H1 (cell line): ENCODE data around the gene TAF7. TPM values are rescaled to one million over a fixed set of nuclear protein-coding genes. Genes with fewer than 3 reads are reported as not detected.

ENCODE experiments used
- CTCF ChIA-PET: fragments of 300-600 bp; sonication (Branson Sonifier 250); formaldehyde crosslinking; loops from one replicate; lab custom pipeline; 2021; ENCODE audit not compliant: partially characterized antibody; lab: Charles Lee
- POLR2A ChIA-PET: fragments of 300-600 bp; sonication (Branson Sonifier 250); formaldehyde crosslinking; loops from one replicate; lab custom pipeline; 2021; ENCODE audit warnings: inconsistent platforms; ENCODE audit not compliant: partially characterized antibody; lab: Charles Lee
- DNase-seq, 2 experiments: peaks; one replicate each; pipeline versions ENCODE4 v3.0.0 to v3.0.0-alpha.2; 2010 to 2022; ENCODE audit warnings: low spot score in 2 of 2, low read depth in 1 of 2, mixed read lengths in 1 of 2
- FAIRE-seq: peaks from 2 replicates; lab custom pipeline; 2011; peaks lifted over from hg19 to GRCh38; lab: Jason Lieb, UNC
- H2AFZ ChIP-seq: 2 replicates; pipeline ENCODE4 v1.8.1; 2012; ENCODE audit warnings: low read length, inconsistent platforms
- H2AK5ac ChIP-seq: 2 replicates; pipeline ENCODE4 v1.6.1; 2013; ENCODE audit warnings: low read depth, low read length
- H2BK120ac ChIP-seq: replicated peaks from 2 replicates; pipeline ENCODE3; 2013; ENCODE audit warnings: low read depth, low read length, inconsistent platforms
- H2BK12ac ChIP-seq: 2 replicates; pipeline ENCODE4 v1.6.1; 2013; ENCODE audit warnings: low read depth, low read length
- H2BK15ac ChIP-seq: 2 replicates; pipeline ENCODE4 v1.6.1; 2013; ENCODE audit warnings: low read length
- H2BK20ac ChIP-seq: 2 replicates; pipeline ENCODE4 v1.6.1; 2013; ENCODE audit warnings: low read length
- H2BK5ac ChIP-seq: 2 replicates; pipeline ENCODE4 v1.6.1; 2013; ENCODE audit warnings: low read depth, low read length
- H3K14ac ChIP-seq: 2 replicates; pipeline ENCODE4 v1.6.1; 2013; ENCODE audit warnings: inconsistent platforms; ENCODE audit not compliant: insufficient read length
- H3K18ac ChIP-seq: 2 replicates; pipeline ENCODE4 v1.6.1; 2013; ENCODE audit warnings: low read length; ENCODE audit errors: extremely low read depth
- H3K23ac ChIP-seq: 2 replicates; pipeline ENCODE4 v1.6.1; 2013; ENCODE audit warnings: inconsistent platforms; ENCODE audit not compliant: insufficient read length
- H3K23me2 ChIP-seq: 2 replicates; pipeline ENCODE4 v1.6.1; 2013; ENCODE audit warnings: low read depth, low read length
- H3K27ac ChIP-seq: 2 replicates; pipeline ENCODE4 v1.6.1; 2011; ENCODE audit warnings: low read depth, low read length, inconsistent platforms
- H3K27me3 ChIP-seq, 4 experiments: replicated peaks in 1 of 4; 1 replicate in 1 of 4; 2 replicates in 3 of 4; pipeline versions ENCODE4 v1.6.1 to v1.8.1; 2011 to 2013; ENCODE audit warnings: low read length in 3 of 4, mild to moderate bottlenecking in 3 of 4, inconsistent platforms in 2 of 4, mixed read lengths in 2 of 4, moderate library complexity in 1 of 4; ENCODE audit not compliant: control insufficient read depth in 3 of 4, insufficient read depth in 3 of 4; ENCODE audit errors: extremely low read depth in 1 of 4
- H3K36me3 ChIP-seq, 4 experiments: 2 replicates each; pipeline versions ENCODE4 v1.6.1 to v1.8.1; 2011 to 2013; ENCODE audit warnings: mild to moderate bottlenecking in 4 of 4, low read length in 3 of 4, moderate library complexity in 2 of 4, control low read depth in 1 of 4, inconsistent platforms in 1 of 4; ENCODE audit not compliant: insufficient read depth in 4 of 4, control insufficient read depth in 2 of 4
- H3K4ac ChIP-seq: replicated peaks from 2 replicates; pipeline ENCODE3; 2013; ENCODE audit warnings: low read length, low read depth, mixed read lengths, inconsistent platforms; ENCODE audit not compliant: insufficient read length
- H3K4me1 ChIP-seq, 4 experiments: replicated peaks in 1 of 4; 1 replicate in 1 of 4; 2 replicates in 3 of 4; pipeline versions ENCODE4 v1.6.1 to v1.8.1; 2011 to 2013; ENCODE audit warnings: low read length in 3 of 4, inconsistent platforms in 2 of 4, mixed read lengths in 1 of 4; ENCODE audit not compliant: insufficient read depth in 4 of 4, control insufficient read depth in 3 of 4
- H3K4me2 ChIP-seq, 2 experiments: 2 replicates each; pipeline versions ENCODE4 v1.6.1 to v1.8.1; 2011 to 2013; ENCODE audit warnings: low read depth in 2 of 2, low read length in 2 of 2, control low read depth in 1 of 2, inconsistent platforms in 1 of 2, mild to moderate bottlenecking in 1 of 2; ENCODE audit not compliant: insufficient read depth in 1 of 2
- H3K4me3 ChIP-seq, 4 experiments: fragments of 200-600, 300-600 bp in 1 of 4; sonication (generic), shearing (Covaris generic), sonication (Bioruptor Twin) in 1 of 4; 2 replicates each; pipeline versions ENCODE4 v1.5.1 to v1.8.1; 2011 to 2016; ENCODE audit warnings: low read length in 4 of 4, low read depth in 3 of 4, control low read depth in 2 of 4, inconsistent platforms in 2 of 4, mild to moderate bottlenecking in 2 of 4, mixed read lengths in 1 of 4, moderate library complexity in 1 of 4; ENCODE audit not compliant: insufficient read depth in 2 of 4; ENCODE audit errors: extremely low read depth in 1 of 4
- H3K56ac ChIP-seq: replicated peaks from 2 replicates; pipeline ENCODE3; 2013; ENCODE audit warnings: low read depth, mild to moderate bottlenecking, mixed read lengths, low read length, inconsistent platforms; ENCODE audit not compliant: insufficient read length
- H3K79me1 ChIP-seq: 2 replicates; pipeline ENCODE4 v1.6.1; 2013; ENCODE audit warnings: low read depth, low read length, control low read depth
- H3K79me2 ChIP-seq, 2 experiments: 2 replicates each; pipeline versions ENCODE4 v1.6.1 to v1.8.1; 2012 to 2013; ENCODE audit warnings: low read length in 2 of 2, mild to moderate bottlenecking in 2 of 2, inconsistent platforms in 1 of 2; ENCODE audit not compliant: insufficient read depth in 2 of 2, control insufficient read depth in 1 of 2
- H3K9ac ChIP-seq, 4 experiments: replicated peaks in 1 of 4; 1 replicate in 1 of 4; 2 replicates in 3 of 4; pipeline versions ENCODE4 v1.6.1 to v1.8.1; 2011 to 2013; ENCODE audit warnings: low read depth in 3 of 4, low read length in 3 of 4, control low read depth in 2 of 4, mild to moderate bottlenecking in 2 of 4, moderate library complexity in 2 of 4, inconsistent platforms in 1 of 4; ENCODE audit errors: extremely low read depth in 1 of 4
- H3K9me3 ChIP-seq, 2 experiments: 2 replicates each; pipeline versions ENCODE4 v1.6.1 to v1.8.1; 2012 to 2013; ENCODE audit warnings: mild to moderate bottlenecking in 2 of 2, moderate library complexity in 2 of 2, control low read depth in 1 of 2, inconsistent platforms in 1 of 2, low read depth in 1 of 2, low read length in 1 of 2, mixed read lengths in 1 of 2; ENCODE audit not compliant: insufficient read depth in 2 of 2
- H4K20me1 ChIP-seq, 2 experiments: replicated peaks in 1 of 2; 2 replicates each; pipeline versions ENCODE3 to v1.8.1; 2011 to 2013; ENCODE audit warnings: inconsistent platforms in 2 of 2, low read length in 2 of 2, mild to moderate bottlenecking in 1 of 2; ENCODE audit not compliant: insufficient read depth in 2 of 2, control insufficient read depth in 1 of 2
- H4K5ac ChIP-seq: 2 replicates; pipeline ENCODE4 v1.6.1; 2013; ENCODE audit warnings: low read length, low read depth, mixed read lengths, inconsistent platforms; ENCODE audit not compliant: insufficient read length
- H4K8ac ChIP-seq: 2 replicates; pipeline ENCODE4 v1.8.0; 2013; ENCODE audit warnings: mild to moderate bottlenecking, moderate library complexity, low read length, inconsistent platforms; ENCODE audit not compliant: insufficient read depth; ENCODE audit errors: extremely low read depth
- H4K91ac ChIP-seq: replicated peaks from 2 replicates; pipeline ENCODE3; 2013; ENCODE audit warnings: low read length, mixed read lengths, inconsistent platforms; ENCODE audit not compliant: insufficient read length
- GTF2F1 ChIP-seq: IDR thresholded peaks from 2 replicates; pipeline ENCODE4 v1.6.1; 2012; ENCODE audit warnings: low read depth, low read length, improper control_type of control experiment, borderline replicate concordance
- HDAC2 ChIP-seq, 2 experiments: fragments of 300-600 bp in 1 of 2; sonication (generic) in 1 of 2; IDR thresholded peaks; 2 replicates each; pipeline ENCODE4 v1.6.1; 2011 to 2012; ENCODE audit warnings: low read depth in 2 of 2, low read length in 2 of 2, mild to moderate bottlenecking in 2 of 2, moderate library complexity in 2 of 2, borderline replicate concordance in 1 of 2, inconsistent platforms in 1 of 2
- MAX ChIP-seq: IDR thresholded peaks from 2 replicates; pipeline ENCODE4 v1.6.1; 2012; ENCODE audit warnings: inconsistent platforms
- NANOG ChIP-seq: IDR thresholded peaks from 2 replicates; pipeline ENCODE4 v1.6.1; 2011; ENCODE audit warnings: low read length, low read depth, mild to moderate bottlenecking, inconsistent platforms; ENCODE audit not compliant: insufficient read depth, poor library complexity, severe bottlenecking
- NRF1 ChIP-seq: IDR thresholded peaks from 2 replicates; pipeline ENCODE4 v1.6.1; 2011; ENCODE audit warnings: mild to moderate bottlenecking, low read depth, low read length, improper control_type of control experiment
- PHF8 ChIP-seq: fragments of 200-600 bp; sonication (generic); conservative IDR thresholded peaks from 2 replicates; pipeline ENCODE4 v1.7.1; 2012; ENCODE audit warnings: low read depth, mild to moderate bottlenecking, inconsistent platforms, low read length, moderate library complexity
- RBBP5 ChIP-seq: IDR thresholded peaks from 2 replicates; pipeline ENCODE4 v1.7.1; 2012; ENCODE audit warnings: low read depth, mild to moderate bottlenecking, inconsistent platforms, low read length, moderate library complexity, borderline replicate concordance
- RFX5 ChIP-seq: IDR thresholded peaks from 2 replicates; pipeline ENCODE4 v1.6.1; 2011; ENCODE audit warnings: low read depth, low read length, improper control_type of control experiment, borderline replicate concordance
- RNF2 ChIP-seq: fragments of 200-900, 300-1000 bp; sonication (generic); IDR thresholded peaks from 2 replicates; pipeline ENCODE4 v1.7.1; 2016; ENCODE audit warnings: borderline replicate concordance, low read depth, mild to moderate bottlenecking, antibody characterized with exemption, low read length; ENCODE audit not compliant: poor library complexity, severe bottlenecking; ENCODE audit errors: missing control alignments
- SAP30 ChIP-seq: fragments of 300-600 bp; sonication (generic); IDR thresholded peaks from 2 replicates; pipeline ENCODE4 v1.7.1; 2012; ENCODE audit warnings: low read length, moderate library complexity, mild to moderate bottlenecking, inconsistent platforms; ENCODE audit not compliant: insufficient read depth, insufficient replicate concordance
- TEAD4 ChIP-seq: IDR thresholded peaks from 2 replicates; pipeline ENCODE4 v1.6.1; 2012; ENCODE audit warnings: low read depth, low read length, inconsistent platforms, mixed read lengths
- WGBS, 2 experiments: shearing (Covaris generic) in 1 of 2; methylation state at CpG; one replicate each; pipeline versions ENCODE4 v1.1.6 to v1.1.7; 2013 to 2015; ENCODE audit warnings: low lambda C conversion rate in 2 of 2, mixed read lengths in 2 of 2, inconsistent platforms in 1 of 2, low coverage in 1 of 2, missing lambda C conversion rate in 1 of 2; ENCODE audit not compliant: insufficient replicate concordance in 2 of 2, insufficient coverage in 1 of 2, insufficient read length in 1 of 2; ENCODE audit errors: extremely low coverage in 1 of 2, missing lambda C conversion rate in 1 of 2; 5-methylcytosine and 5-hydroxymethylcytosine counted together
- polyA plus RNA-seq, 7 experiments: library from polyadenylated mRNA; depleted of rRNA in 3 of 7; stranded (reverse) in 5 of 7; unstranded in 2 of 7; fragments of >200 nt in 5 of 7; fragments of 200-250 nt in 2 of 7; gene quantifications; 1 replicate in 5 of 7; 2 replicates in 1 of 7; 4 replicates in 1 of 7; pipeline versions ENCODE4 v1.2.1 to v1.2.3, GENCODE V29; 2011 to 2013; ENCODE audit warnings: missing spikeins in 2 of 7, mixed read lengths in 2 of 7
- total RNA-seq: library from RNA; stranded (reverse); fragmentation: NEBNext Ultra II Directional; extraction: Animal tissue kit (Norgen Biotek cat#: 25700); gene quantifications from 2 replicates; pipeline ENCODE4 v1.2.1, GENCODE V29; 2021

Gene TAF7
- total and polyA plus RNA-seq, 2 of the 8 experiments (the other 6 are each of a cell fraction or from before 2014, with no cell fraction given) = 29.8 to 101 TPM

DNA sequence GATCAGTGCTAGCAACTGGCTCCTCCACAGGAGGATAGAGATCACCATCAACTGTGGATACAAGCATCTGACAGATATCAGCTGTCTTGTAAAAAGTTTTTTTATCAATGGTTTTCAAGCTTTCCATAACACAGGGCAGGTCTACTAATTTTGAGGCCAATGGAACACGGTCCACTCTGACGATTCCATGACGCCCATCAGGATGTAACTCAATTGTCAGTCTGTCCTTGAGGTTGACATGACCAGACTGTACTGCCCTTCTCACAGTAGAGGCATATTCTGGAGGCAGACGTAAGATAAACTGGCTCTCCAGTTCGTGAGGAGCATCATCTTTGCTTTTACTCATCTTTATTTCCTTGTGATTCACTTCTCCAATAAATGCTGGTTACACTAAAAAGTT is 885 bp downstream of the TAF7 start:
- H3K4ac ChIP-seq = no peak overlapping the region
- peaks cover 11 to 25% of the 10 kb centered on the region in 2 experiments for H3K79me2 ChIP-seq
- peak overlapping the region; percentile 45 for H4K91ac ChIP-seq
- H3K4me2 ChIP-seq = peak overlapping the region; percentile 66 to 74
- no peak overlapping the region for H4K8ac ChIP-seq
- H3K14ac ChIP-seq = no peak overlapping the region
- peak overlapping the region in 1 of 4 experiments; percentile 42; a peak in 1 of 7 replicates for H3K9ac ChIP-seq
- no peak overlapping the region for H3K18ac ChIP-seq
- H3K23me2 ChIP-seq = peaks cover 3% of the 10 kb centered on the region
- no peak overlapping the region for H2BK15ac ChIP-seq
- FAIRE-seq = peak; percentile 36
- 84% methylated on average over 5 of the region's 5 CpGs; no CpG with 5 or more reads in 1 of the 2 experiments for WGBS, 2 experiments
- H2AFZ ChIP-seq = no peak overlapping the region
- H3K9me3 ChIP-seq = peaks cover 22 to 27% of the 10 kb centered on the region in 2 experiments
- no peak overlapping the region for H3K56ac ChIP-seq
- no peak overlapping the region for H2BK5ac ChIP-seq
- no peak overlapping the region for H3K23ac ChIP-seq
- peak overlapping the region; percentile 79 to 99 (median 92) for H3K4me3 ChIP-seq
- H2BK20ac ChIP-seq = no peak overlapping the region
- H4K20me1 ChIP-seq = no peaks in the 10 kb centered on the region
- H3K4me1 ChIP-seq = no peaks in the 10 kb centered on the region
- no peaks in the 10 kb centered on the region for H3K79me1 ChIP-seq
- ChIA-PET POLR2A (interaction anchor here (0.6 to 3.1 kb wide), 18 partner anchors 8 to 197 kb away, joined by 3 to 18 read pairs (median 5); partner anchors contain the start of genes PCDHB15, PCDHGA1, PCDHGA10 and PCDHGA2), CTCF (interaction anchor here (0.6 to 5.0 kb wide), 54 partner anchors 10 to 298 kb away, joined by 3 to 30 read pairs (median 5); partner anchors contain the start of genes PCDHB12, PCDHB13, PCDHB14 and PCDHB15)
- peaks cover 5 to 27% (median 19%) of the 10 kb centered on the region in 4 experiments; a peak in 6 of 8 replicates for H3K36me3 ChIP-seq
- H2BK12ac ChIP-seq = no peak overlapping the region
- no peak overlapping the region for H2BK120ac ChIP-seq
- no peak overlapping the region for H4K5ac ChIP-seq
- no peaks in the 10 kb centered on the region for H3K27me3 ChIP-seq
- DNase-seq = no peak
- no peak overlapping the region for H3K27ac ChIP-seq
- peak overlapping the region; percentile 84; the same call in 1 of the 2 replicates for H2AK5ac ChIP-seq
- no peak for TF ChIP-seq SAP30
- no peak for TF ChIP-seq MAX
- no peak for TF ChIP-seq RBBP5
- no peak for TF ChIP-seq NANOG
- TF ChIP-seq GTF2F1 = no peak
- no peak for TF ChIP-seq HDAC2 (IDR thresholded peaks at IDR 0.05; ENCODE audit: borderline replicate concordance in 1 of 2, low read depth in 2 of 2, low read length in 2 of 2)
- TF ChIP-seq PHF8 = no peak
- TF ChIP-seq NRF1 = no peak
- TF ChIP-seq TEAD4 = no peak
- no peak for TF ChIP-seq RFX5
- no peak for TF ChIP-seq RNF2
